Sigmoid colon (tissue), 7 donors: ENCODE data around the gene ZNF521. TPM values are rescaled to one million over a fixed set of nuclear protein-coding genes. Genes with fewer than 3 reads are reported as not detected.

ENCODE experiments used
- DNase-seq: peaks from one replicate; pipeline ENCODE4 v3.0.0-alpha.2; 2019
- H3K27ac ChIP-seq, 4 donors: fragments of 200-600 bp; sonication (generic); one replicate each; pipeline ENCODE4 v1.5.1; 2016 to 2019; ENCODE audit warnings: mild to moderate bottlenecking in 1 of 4
- H3K27me3 ChIP-seq, 3 donors: fragments of 200-600 bp; sonication (generic); one replicate each; pipeline ENCODE4 v1.5.1; 2019; ENCODE audit warnings: mild to moderate bottlenecking in 1 of 3
- H3K36me3 ChIP-seq, 4 donors: fragments of 200-600 bp; sonication (generic); one replicate each; pipeline ENCODE4 v1.5.1; 2016 to 2019
- H3K4me1 ChIP-seq, 4 donors: fragments of 200-600 bp; sonication (generic); one replicate each; pipeline ENCODE4 v1.5.1; 2017 to 2019
- H3K4me3 ChIP-seq, 4 donors: fragments of 200-600 bp; sonication (generic); one replicate each; pipeline ENCODE4 v1.5.1; 2017 to 2019; ENCODE audit warnings: mild to moderate bottlenecking in 2 of 4, moderate library complexity in 1 of 4
- H3K9me3 ChIP-seq, 4 donors: fragments of 200-600 bp in 3 of 4; sonication (generic) in 3 of 4; one replicate each; pipeline versions ENCODE4 v1.5.1 to v1.6.1; 2013 to 2019
- EP300 ChIP-seq, 4 donors: sonication (generic); formaldehyde crosslinking; IDR thresholded peaks; one replicate each; pipeline ENCODE4 v1.6.1; 2017; ENCODE audit warnings: antibody characterized with exemption in 4 of 4
- POLR2A ChIP-seq, 2 donors: fragments of 450-650 bp; IDR thresholded peaks; one replicate each; pipeline ENCODE4 v1.6.1; 2016; ENCODE audit warnings: antibody characterized with exemption in 2 of 2, mild to moderate bottlenecking in 2 of 2, moderate library complexity in 2 of 2
- POLR2AphosphoS5 ChIP-seq, 4 donors: sonication (generic); formaldehyde crosslinking; IDR thresholded peaks; one replicate each; pipeline ENCODE4 v1.6.1; 2017; ENCODE audit warnings: antibody characterized with exemption in 4 of 4
- WGBS, 2 donors: extraction: QIAGEN DNeasy Blood & Tissue Kit; methylation state at CpG; one replicate each; pipeline ENCODE4 v1.1.7; 2013; 5-methylcytosine and 5-hydroxymethylcytosine counted together
- intact Hi-C: fragments of 100-400 bp; cut with DNase I; formaldehyde crosslinking; loops from one replicate; pipeline ENCODE4 v1.15.1; 2023
- polyA plus RNA-seq, 3 donors: library from polyadenylated mRNA; stranded (reverse); fragments of 200-250 nt; gene quantifications; one replicate each; pipeline ENCODE4 v1.2.3, GENCODE V29; 2013
- total RNA-seq, 4 donors: library from RNA; depleted of rRNA; stranded (reverse); fragments of >200 nt; gene quantifications; one replicate each; pipeline ENCODE4 v1.1.0, GENCODE V29; 2016
- TF ChIP-seq, protein P1 (sequence below), 4 experiments: fragments of 450-650 bp in 3 of 4; fragments of 200-600 bp in 1 of 4; IDR thresholded peaks; one replicate each; pipeline ENCODE4 v1.5.1; 2016 to 2019; ENCODE audit warnings: antibody characterized with exemption in 4 of 4, mild to moderate bottlenecking in 3 of 4, moderate library complexity in 2 of 4
- donor health status: healthy with polysubstance abuse.
- donor health status: Bipolar disorder and iron deficiency.
- donor health status: healthy.

The ZNF521 gene
- total and polyA plus RNA-seq, 7 donors: 0.69 to 40.2 (median 12.0) TPM

- intact Hi-C loops: no loop called here
- Histone ChIP-seq H3K36me3 (no peaks in the 10 kb centered on the region), H3K27me3 (no peaks in the 10 kb centered on the region), H3K4me3 (no peak overlapping the region), H3K27ac (peak overlapping the region in 1 of 4 donors; percentile 2), H3K4me1 (no peaks in the 10 kb centered on the region), H3K9me3 (no peaks in the 10 kb centered on the region)
- DNase-seq: no peak
- 28 to 30% methylated on average over 5 of the region's 5 CpGs for WGBS, 2 donors
- TF ChIP-seq, protein P1, sequence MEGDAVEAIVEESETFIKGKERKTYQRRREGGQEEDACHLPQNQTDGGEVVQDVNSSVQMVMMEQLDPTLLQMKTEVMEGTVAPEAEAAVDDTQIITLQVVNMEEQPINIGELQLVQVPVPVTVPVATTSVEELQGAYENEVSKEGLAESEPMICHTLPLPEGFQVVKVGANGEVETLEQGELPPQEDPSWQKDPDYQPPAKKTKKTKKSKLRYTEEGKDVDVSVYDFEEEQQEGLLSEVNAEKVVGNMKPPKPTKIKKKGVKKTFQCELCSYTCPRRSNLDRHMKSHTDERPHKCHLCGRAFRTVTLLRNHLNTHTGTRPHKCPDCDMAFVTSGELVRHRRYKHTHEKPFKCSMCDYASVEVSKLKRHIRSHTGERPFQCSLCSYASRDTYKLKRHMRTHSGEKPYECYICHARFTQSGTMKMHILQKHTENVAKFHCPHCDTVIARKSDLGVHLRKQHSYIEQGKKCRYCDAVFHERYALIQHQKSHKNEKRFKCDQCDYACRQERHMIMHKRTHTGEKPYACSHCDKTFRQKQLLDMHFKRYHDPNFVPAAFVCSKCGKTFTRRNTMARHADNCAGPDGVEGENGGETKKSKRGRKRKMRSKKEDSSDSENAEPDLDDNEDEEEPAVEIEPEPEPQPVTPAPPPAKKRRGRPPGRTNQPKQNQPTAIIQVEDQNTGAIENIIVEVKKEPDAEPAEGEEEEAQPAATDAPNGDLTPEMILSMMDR (IDR thresholded peaks at IDR 0.05): no peak
- TF ChIP-seq EP300 (IDR thresholded peaks at IDR 0.05) (no peak), POLR2A (IDR thresholded peaks at IDR 0.05) (no peak), POLR2AphosphoS5 (IDR thresholded peaks at IDR 0.05) (no peak)
These were observed 112.2 kb downstream of the ZNF521 start for GRCh38 chr18:25239581-25240419.

DNA sequence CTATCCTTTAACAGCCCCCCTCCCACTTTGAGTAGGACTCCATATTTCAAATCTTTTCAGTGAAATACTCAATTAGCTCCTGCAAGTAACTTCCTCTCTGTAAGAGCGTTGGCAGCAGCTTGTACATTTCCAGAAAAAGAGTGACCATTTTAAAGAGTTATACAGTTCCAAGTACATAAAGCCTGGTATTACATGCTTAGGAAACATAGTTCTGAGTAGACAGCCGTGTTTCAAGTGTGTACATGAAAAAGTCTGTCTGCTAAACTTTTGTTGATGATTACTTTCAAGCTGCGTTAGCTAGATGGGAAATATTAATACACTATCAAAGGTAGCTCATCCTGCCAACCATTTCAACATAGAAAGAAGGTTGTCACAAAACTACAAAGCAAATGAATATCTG, 112.8 kb downstream of the ZNF521 start:
- TF ChIP-seq, protein P1 (IDR thresholded peaks at IDR 0.05): no peak
- no peak for TF ChIP-seq EP300 (IDR thresholded peaks at IDR 0.05)
- TF ChIP-seq POLR2A (IDR thresholded peaks at IDR 0.05): no peak
- no peak for TF ChIP-seq POLR2AphosphoS5 (IDR thresholded peaks at IDR 0.05)
- Histone ChIP-seq H3K4me3 (no peak overlapping the region), H3K9me3 (no peaks in the 10 kb centered on the region), H3K27me3 (no peaks in the 10 kb centered on the region), H3K36me3 (no peaks in the 10 kb centered on the region), H3K27ac (peak overlapping the region in 1 of 4 donors; percentile 2), H3K4me1 (no peaks in the 10 kb centered on the region)
- intact Hi-C loops: no loop called here
- 50 to 63% methylated on average over 3 of the region's 3 CpGs for WGBS, 2 donors
- DNase-seq: no peak

- Histone ChIP-seq H3K36me3 (no peaks in the 10 kb centered on the region), H3K4me1 (peaks cover 0 to 4% (median 0%) of the 10 kb centered on the region in 4 donors), H3K27me3 (no peaks in the 10 kb centered on the region), H3K27ac (no peak overlapping the region), H3K4me3 (no peak overlapping the region), H3K9me3 (no peaks in the 10 kb centered on the region)
- 87 to 92% methylated on average over 3 of the region's 3 CpGs for WGBS, 2 donors
- TF ChIP-seq POLR2A (IDR thresholded peaks at IDR 0.05) (no peak), EP300 (IDR thresholded peaks at IDR 0.05) (no peak), POLR2AphosphoS5 (IDR thresholded peaks at IDR 0.05) (no peak)
- DNase-seq: no peak
- intact Hi-C loops: no loop called here
These were observed 114.2 kb downstream of the ZNF521 start for GRCh38 chr18:25237571-25238267.

GRCh38 chr18:25236736-25237135, 115.2 kb downstream of the ZNF521 start:
- Histone ChIP-seq H3K4me3 (no peak overlapping the region), H3K4me1 (peaks cover 0 to 7% (median under 1%) of the 10 kb centered on the region in 4 donors), H3K27me3 (no peaks in the 10 kb centered on the region), H3K9me3 (no peaks in the 10 kb centered on the region), H3K36me3 (no peaks in the 10 kb centered on the region), H3K27ac (no peak overlapping the region)
- no peak for TF ChIP-seq POLR2A (IDR thresholded peaks at IDR 0.05)
- TF ChIP-seq, protein P1 (IDR thresholded peaks at IDR 0.05): no peak
- no peak for TF ChIP-seq EP300 (IDR thresholded peaks at IDR 0.05)
- no peak for TF ChIP-seq POLR2AphosphoS5 (IDR thresholded peaks at IDR 0.05)
- 89 to 92% methylated on average over 1 of the region's 1 CpG for WGBS, 2 donors
- intact Hi-C loops: no loop called here
- DNase-seq: no peak

DNA sequence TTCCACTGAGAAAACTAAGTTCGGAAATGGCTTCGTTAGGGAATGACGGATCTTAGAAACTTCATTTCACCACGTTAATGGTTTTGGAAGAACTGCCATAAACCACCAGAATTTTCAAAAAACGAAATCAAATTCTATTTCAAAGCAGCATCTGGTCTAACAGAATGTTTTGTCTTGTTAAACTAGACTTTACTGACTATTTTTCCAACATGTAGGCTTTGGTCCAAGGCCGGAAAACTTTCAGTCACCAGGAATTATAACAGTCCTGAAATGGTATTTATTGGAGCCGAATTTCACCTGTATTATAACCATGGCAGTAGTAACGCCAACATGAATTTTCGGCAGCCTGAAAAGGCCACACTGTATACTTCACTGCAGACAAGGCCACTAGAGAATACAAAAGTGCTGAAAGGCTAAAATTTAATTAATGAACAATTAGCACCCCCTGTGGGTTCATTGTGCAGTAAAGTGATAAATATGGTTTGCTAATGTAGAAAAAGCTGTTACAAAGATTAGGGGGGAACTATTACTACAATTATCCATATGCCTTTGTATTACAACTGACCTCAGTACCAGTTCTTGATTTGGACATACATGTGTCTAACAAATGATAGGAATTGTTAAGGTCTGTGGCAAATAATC, 116.4 kb downstream of the ZNF521 start:
- no peak for DNase-seq
- no peak overlapping the region for H3K4me3 ChIP-seq
- peaks cover 0 to 17% (median 10%) of the 10 kb centered on the region in 4 donors for H3K4me1 ChIP-seq
- no peaks in the 10 kb centered on the region for H3K9me3 ChIP-seq
- WGBS, 2 donors: 80 to 85% methylated on average over 9 of the region's 9 CpGs
- TF ChIP-seq POLR2AphosphoS5 (IDR thresholded peaks at IDR 0.05) (no peak), EP300 (IDR thresholded peaks at IDR 0.05) (no peak), POLR2A (IDR thresholded peaks at IDR 0.05) (no peak)
- TF ChIP-seq, protein P1 (IDR thresholded peaks at IDR 0.05): no peak
- no peak overlapping the region for H3K27ac ChIP-seq
- no peaks in the 10 kb centered on the region for H3K36me3 ChIP-seq
- H3K27me3 ChIP-seq: no peaks in the 10 kb centered on the region
- intact Hi-C loops: no loop called here
